Nephron (organoid): ENCODE measurements around the gene SORD.
"Not testable (repeated sequence)": the region's sequence is repeated elsewhere in the genome, so short reads cannot be mapped to it uniquely, and the experiment has no call there.

ENCODE experiments used
- H3K27ac Mint-ChIP-seq, 3 experiments: 2 replicates each; pipeline ENCODE4 v1.8.0; 2020; ENCODE audit warnings: mixed read lengths in 3 of 3, mild to moderate bottlenecking in 2 of 3, moderate library complexity in 1 of 3
- H3K27me3 Mint-ChIP-seq: 2 replicates; pipeline ENCODE4 v1.8.0; 2021; ENCODE audit warnings: low read depth, mild to moderate bottlenecking, moderate library complexity, mixed read lengths
- H3K36me3 Mint-ChIP-seq: 2 replicates; pipeline ENCODE4 v1.8.0; 2020; ENCODE audit warnings: low read depth, mixed read lengths
- H3K4me1 Mint-ChIP-seq: 2 replicates; pipeline ENCODE4 v1.8.0; 2020; ENCODE audit warnings: mixed read lengths
- H3K4me3 Mint-ChIP-seq, 3 experiments: 2 replicates each; pipeline ENCODE4 v1.8.0; 2020; ENCODE audit warnings: mild to moderate bottlenecking in 3 of 3, mixed read lengths in 3 of 3, moderate library complexity in 2 of 3
- H3K9me3 Mint-ChIP-seq: 2 replicates; pipeline ENCODE4 v1.8.0; 2020; ENCODE audit warnings: mixed read lengths
- CTCF ChIP-seq, 3 experiments: fragments of 200-600 bp; sonication (generic); IDR thresholded peaks; one replicate each; pipeline ENCODE4 v1.5.0; 2021; ENCODE audit warnings: antibody characterized with exemption in 3 of 3; ENCODE audit not compliant: unreplicated experiment in 3 of 3

Gene SORD

GRCh38 chr15:44999105-44999504 is 23.9 kb upstream of the SORD start:
- no peaks in the 10 kb centered on the region for H3K36me3 Mint-ChIP-seq
- H3K27ac Mint-ChIP-seq: no peak overlapping the region
- H3K27me3 Mint-ChIP-seq: peaks cover 3% of the 10 kb centered on the region
- H3K9me3 Mint-ChIP-seq: no peaks in the 10 kb centered on the region
- H3K4me3 Mint-ChIP-seq: no peak overlapping the region
- no peak for TF ChIP-seq CTCF (IDR thresholded peaks at IDR 0.05; ENCODE audit: unreplicated experiment in 3 of 3)
- H3K4me1 Mint-ChIP-seq: no peaks in the 10 kb centered on the region

- H3K9me3 Mint-ChIP-seq, H3K27ac Mint-ChIP-seq, H3K4me1 Mint-ChIP-seq, H3K36me3 Mint-ChIP-seq, H3K4me3 Mint-ChIP-seq, H3K27me3 Mint-ChIP-seq: not testable (repeated sequence)
Observed at GRCh38 chr15:45001180-45001579, 21.8 kb upstream of the SORD start.

GRCh38 chr15:45003731-45004410 is 19.1 kb upstream of the SORD start:
- H3K4me3 Mint-ChIP-seq: not testable (repeated sequence)
- peaks cover 15% of the 10 kb centered on the region for H3K9me3 Mint-ChIP-seq

GRCh38 chr15:45004590-45005175 is 18.3 kb upstream of the SORD start:
- H3K36me3 Mint-ChIP-seq, H3K27me3 Mint-ChIP-seq, H3K4me1 Mint-ChIP-seq, H3K4me3 Mint-ChIP-seq, H3K27ac Mint-ChIP-seq: not testable (repeated sequence)
- H3K9me3 Mint-ChIP-seq: peaks cover 16% of the 10 kb centered on the region

More at GRCh38 chr15:45003731-45004410, 19.1 kb upstream of the SORD start:
- H3K27me3 Mint-ChIP-seq, H3K36me3 Mint-ChIP-seq, H3K4me1 Mint-ChIP-seq, H3K27ac Mint-ChIP-seq: not testable (repeated sequence)

- H3K36me3 Mint-ChIP-seq: no peaks in the 10 kb centered on the region
- no peaks in the 10 kb centered on the region for H3K4me1 Mint-ChIP-seq
- H3K27ac Mint-ChIP-seq: no peak overlapping the region
- no peak for TF ChIP-seq CTCF (IDR thresholded peaks at IDR 0.05; ENCODE audit: unreplicated experiment in 3 of 3)
- peaks cover 11% of the 10 kb centered on the region for H3K27me3 Mint-ChIP-seq
- peaks cover 17% of the 10 kb centered on the region for H3K9me3 Mint-ChIP-seq
- H3K4me3 Mint-ChIP-seq: no peak overlapping the region
Observed at GRCh38 chr15:45009046-45009445, 13.9 kb upstream of the SORD start.

- H3K27ac Mint-ChIP-seq, H3K4me3 Mint-ChIP-seq, H3K4me1 Mint-ChIP-seq, H3K36me3 Mint-ChIP-seq: not testable (repeated sequence)
- H3K9me3 Mint-ChIP-seq: peaks cover 14% of the 10 kb centered on the region
- peaks cover 45% of the 10 kb centered on the region for H3K27me3 Mint-ChIP-seq
Observed at GRCh38 chr15:45015114-45015513, 7.9 kb upstream of the SORD start.

- not testable (repeated sequence) for H3K27ac Mint-ChIP-seq, H3K36me3 Mint-ChIP-seq, H3K4me1 Mint-ChIP-seq, H3K4me3 Mint-ChIP-seq
- Mint-ChIP-seq H3K27me3 (peaks cover 42% of the 10 kb centered on the region), H3K9me3 (peaks cover 14% of the 10 kb centered on the region)
Observed at GRCh38 chr15:45020222-45020900, 2.6 kb upstream of the SORD start.

GRCh38 chr15:45020901-45021259 is 2.1 kb upstream of the SORD start:
- H3K36me3 Mint-ChIP-seq, H3K4me3 Mint-ChIP-seq, H3K4me1 Mint-ChIP-seq, H3K27ac Mint-ChIP-seq: not testable (repeated sequence)
- Mint-ChIP-seq H3K9me3 (peaks cover 14% of the 10 kb centered on the region), H3K27me3 (peaks cover 42% of the 10 kb centered on the region)

GRCh38 chr15:45021348-45021747 is 1.6 kb upstream of the SORD start:
- Mint-ChIP-seq H3K9me3 (peaks cover 12% of the 10 kb centered on the region), H3K27ac (peak overlapping the region in 1 of 3 experiments; percentile 48), H3K27me3 (peaks cover 42% of the 10 kb centered on the region), H3K36me3 (no peaks in the 10 kb centered on the region), H3K4me3 (peak overlapping the region; percentile 58 to 90 (median 62)), H3K4me1 (peaks cover 7% of the 10 kb centered on the region)
- no peak for TF ChIP-seq CTCF (IDR thresholded peaks at IDR 0.05; ENCODE audit: unreplicated experiment in 3 of 3)
